CD14-positive monocyte (primary cell): ENCODE data around the gene PTCH2. TPM values are rescaled to one million over a fixed set of nuclear protein-coding genes. Genes with fewer than 3 reads are reported as not detected.

Experiments
- DNase-seq, 3 donors: peaks; one replicate each; pipeline ENCODE4 v3.0.0-alpha.2; 2011 to 2022
- H2AFZ ChIP-seq: 2 replicates; pipeline ENCODE4 v1.6.0; 2012; ENCODE audit warnings: mild to moderate bottlenecking, low read depth, low read length, inconsistent platforms; ENCODE audit not compliant: insufficient read depth, poor library complexity, severe bottlenecking
- H3K27ac ChIP-seq, 2 donors: 1 replicate in 1 of 2; 2 replicates in 1 of 2; pipeline ENCODE4 v1.5.1; 2012 to 2013; ENCODE audit warnings: low read length in 2 of 2, control low read depth in 1 of 2, inconsistent platforms in 1 of 2, low read depth in 1 of 2, mild to moderate bottlenecking in 1 of 2
- H3K27me3 ChIP-seq, 2 donors: one replicate each; pipeline versions ENCODE4 v1.6.0 to v1.6.1; 2011 to 2013; ENCODE audit warnings: low read length in 2 of 2; ENCODE audit not compliant: control insufficient read depth in 2 of 2, insufficient read depth in 2 of 2
- H3K36me3 ChIP-seq, 2 donors: replicated peaks in 1 of 2; 1 replicate in 1 of 2; 2 replicates in 1 of 2; pipeline versions ENCODE4 v1.5.1 to v1.6.1; 2012 to 2013; ENCODE audit warnings: low read length in 2 of 2, control low read depth in 1 of 2, inconsistent platforms in 1 of 2, mild to moderate bottlenecking in 1 of 2; ENCODE audit not compliant: insufficient read depth in 2 of 2, control insufficient read depth in 1 of 2
- H3K4me1 ChIP-seq, 2 donors: 1 replicate in 1 of 2; 2 replicates in 1 of 2; pipeline versions ENCODE4 v1.5.1 to v1.6.1; 2012 to 2013; ENCODE audit warnings: low read length in 2 of 2, control low read depth in 1 of 2, inconsistent platforms in 1 of 2, mild to moderate bottlenecking in 1 of 2, moderate library complexity in 1 of 2; ENCODE audit not compliant: insufficient read depth in 2 of 2, control insufficient read depth in 1 of 2
- H3K4me2 ChIP-seq: replicated peaks from 2 replicates; pipeline ENCODE3; 2012; ENCODE audit warnings: low read length, moderate library complexity, mild to moderate bottlenecking; ENCODE audit not compliant: poor library complexity, severe bottlenecking; ENCODE audit errors: extremely low read depth
- H3K4me3 ChIP-seq, 3 experiments: fragments of 200-600 bp in 1 of 3; sonication (generic) in 1 of 3; replicated peaks in 1 of 3; 1 replicate in 2 of 3; 2 replicates in 1 of 3; pipeline ENCODE4 v1.5.1; 2011 to 2013; ENCODE audit warnings: low read length in 3 of 3, mild to moderate bottlenecking in 3 of 3, control low read depth in 2 of 3, low read depth in 2 of 3, inconsistent platforms in 1 of 3, moderate library complexity in 1 of 3
- H3K79me2 ChIP-seq: 2 replicates; pipeline ENCODE4 v1.6.0; 2012; ENCODE audit warnings: mild to moderate bottlenecking, control low read depth, inconsistent platforms, low read length, moderate library complexity; ENCODE audit not compliant: insufficient read depth
- H3K9ac ChIP-seq: 2 replicates; pipeline ENCODE4 v1.6.0; 2017; ENCODE audit warnings: low read length, mild to moderate bottlenecking; ENCODE audit not compliant: insufficient read depth, poor library complexity, severe bottlenecking
- H3K9me3 ChIP-seq, 2 donors: replicated peaks in 1 of 2; 1 replicate in 1 of 2; 2 replicates in 1 of 2; pipeline versions ENCODE4 v1.5.1 to v1.6.1; 2012 to 2013; ENCODE audit warnings: low read length in 2 of 2, control low read depth in 1 of 2; ENCODE audit not compliant: control insufficient read depth in 1 of 2, insufficient read depth in 1 of 2
- H4K20me1 ChIP-seq: 2 replicates; pipeline ENCODE4 v1.6.0; 2012; ENCODE audit warnings: mild to moderate bottlenecking, low read length, control low read depth, moderate library complexity; ENCODE audit not compliant: insufficient read depth
- H3K27ac Mint-ChIP-seq, 7 donors: one replicate each; pipeline ENCODE4 v1.8.0; 2020; ENCODE audit warnings: mild to moderate bottlenecking in 7 of 7, mixed read lengths in 7 of 7, moderate library complexity in 6 of 7, inconsistent platforms in 2 of 7
- H3K27me3 Mint-ChIP-seq, 3 donors: one replicate each; pipeline ENCODE4 v1.8.0; 2021 to 2022; ENCODE audit warnings: low read depth in 3 of 3, mild to moderate bottlenecking in 3 of 3, mixed read lengths in 3 of 3, moderate library complexity in 3 of 3, inconsistent platforms in 1 of 3
- H3K36me3 Mint-ChIP-seq, 2 donors: one replicate each; pipeline ENCODE4 v1.8.0; 2020; ENCODE audit warnings: mixed read lengths in 2 of 2, inconsistent platforms in 1 of 2, mild to moderate bottlenecking in 1 of 2
- H3K4me1 Mint-ChIP-seq: one replicate; pipeline ENCODE4 v1.8.0; 2020; ENCODE audit warnings: mild to moderate bottlenecking, mixed read lengths
- H3K4me3 Mint-ChIP-seq, 2 donors: one replicate each; pipeline ENCODE4 v1.8.0; 2020; ENCODE audit warnings: mild to moderate bottlenecking in 2 of 2, mixed read lengths in 2 of 2, moderate library complexity in 1 of 2
- H3K9me3 Mint-ChIP-seq, 7 donors: one replicate each; pipeline ENCODE4 v1.8.0; 2020 to 2022; ENCODE audit warnings: mixed read lengths in 7 of 7, mild to moderate bottlenecking in 6 of 7, moderate library complexity in 6 of 7, inconsistent platforms in 2 of 7
- CTCF ChIP-seq: fragments of 200-600 bp; IDR thresholded peaks from one replicate; pipeline ENCODE4 v1.8.0; 2022; ENCODE audit warnings: antibody characterized with exemption, mild to moderate bottlenecking
- WGBS: methylation state at CpG from one replicate; pipeline ENCODE4 v1.1.5; 2013; ENCODE audit warnings: missing lambda C conversion rate; ENCODE audit not compliant: insufficient coverage; 5-methylcytosine and 5-hydroxymethylcytosine counted together
- intact Hi-C, 2 donors: fragments of 100-400 bp; cut with micrococcal nuclease; formaldehyde crosslinking; loops; one replicate each; pipeline versions ENCODE4 v1.15.0 to v1.15.1; 2023
- polyA plus RNA-seq, 3 donors: library from polyadenylated mRNA; depleted of rRNA in 1 of 3; unstranded in 2 of 3; stranded (reverse) in 1 of 3; fragments of 300-500 nt in 2 of 3; fragments of >200 nt in 1 of 3; fragmentation: Illumina TruSeq in 2 of 3; gene quantifications; 1 replicate in 2 of 3; 2 replicates in 1 of 3; pipeline ENCODE4 v1.2.3, GENCODE V29; 2012 to 2021

The PTCH2 gene
- polyA plus RNA-seq, 3 donors: 0.18 to 0.71 (median 0.22) TPM

- peak; percentile 86 for TF ChIP-seq CTCF
- H3K79me2 ChIP-seq: no peaks in the 10 kb centered on the region
- H3K9ac ChIP-seq: no peak overlapping the region
- H3K4me1 Mint-ChIP-seq: peaks cover 35% of the 10 kb centered on the region
- no peaks in the 10 kb centered on the region for H3K36me3 ChIP-seq
- H3K4me3 Mint-ChIP-seq: peak overlapping the region; percentile 49 to 81
- peak overlapping the region; percentile 39 for H3K4me2 ChIP-seq
- peaks cover 0 to 3% of the 10 kb centered on the region in 2 donors for H3K36me3 Mint-ChIP-seq
- H3K4me1 ChIP-seq: peaks cover 29 to 33% of the 10 kb centered on the region in 2 donors
- H3K9me3 Mint-ChIP-seq: no peaks in the 10 kb centered on the region
- no peaks in the 10 kb centered on the region for H3K27me3 ChIP-seq
- 84% methylated on average over 19 of the region's 23 CpGs for WGBS
- peak overlapping the region in 1 of 3 experiments; percentile 34 for H3K4me3 ChIP-seq
- H3K27ac Mint-ChIP-seq: peak overlapping the region in 1 of 7 donors; percentile 68
- intact Hi-C loops: no loop called here
- H3K27ac ChIP-seq: no peak overlapping the region
- H3K9me3 ChIP-seq: no peaks in the 10 kb centered on the region
- peaks cover 1 to 6% (median 5%) of the 10 kb centered on the region in 3 donors for H3K27me3 Mint-ChIP-seq
- no peaks in the 10 kb centered on the region for H4K20me1 ChIP-seq
- no peak overlapping the region for H2AFZ ChIP-seq
- peak; percentile 78 to 88 (median 81) for DNase-seq
Observed at GRCh38 chr1:44835738-44836675, 7.0 kb downstream of the PTCH2 start.

GRCh38 chr1:44834328-44834727 lies 8.7 kb downstream of the PTCH2 start:
- H3K27ac Mint-ChIP-seq: peak overlapping the region in 3 of 7 donors; percentile 1 to 43 (median 41)

More at GRCh38 chr1:44834328-44834727, 8.7 kb downstream of the PTCH2 start:
- Histone ChIP-seq H3K9ac (no peak overlapping the region), H3K79me2 (no peaks in the 10 kb centered on the region), H3K36me3 (no peaks in the 10 kb centered on the region), H3K27me3 (no peaks in the 10 kb centered on the region), H3K4me1 (peaks cover 43 to 49% of the 10 kb centered on the region in 2 donors), H3K4me3 (no peak overlapping the region), H2AFZ (no peak overlapping the region), H4K20me1 (no peaks in the 10 kb centered on the region), H3K4me2 (no peak overlapping the region), H3K27ac (no peak overlapping the region), H3K9me3 (no peaks in the 10 kb centered on the region)
- DNase-seq: no peak
- 0% methylated on average over 1 of the region's 7 CpGs for WGBS
- H3K4me3 Mint-ChIP-seq: peak overlapping the region in 1 of 2 donors; percentile 31
- H3K4me1 Mint-ChIP-seq: peaks cover 48% of the 10 kb centered on the region
- peaks cover 1 to 4% (median 3%) of the 10 kb centered on the region in 3 donors for H3K27me3 Mint-ChIP-seq
- intact Hi-C loops: loop anchor here in 1 of 2 donors (5.0 kb wide), 1 partner anchor 37 kb away; no protein-coding TSS in a partner anchor
- no peak for TF ChIP-seq CTCF
- no peaks in the 10 kb centered on the region for H3K9me3 Mint-ChIP-seq
- peaks cover 0 to 3% of the 10 kb centered on the region in 2 donors for H3K36me3 Mint-ChIP-seq
